Measurements from ENCODE around the gene CYP3A4.
"Not testable (repeated sequence)": the region's sequence is repeated elsewhere in the genome, so short reads cannot be mapped to it uniquely, and the experiment has no call there.

Gene CYP3A4

GRCh38 chr7:99784007-99784406, at the start of gene CYP3A4:
TSS of gene CYP3A4 (minus strand) at chr7:99784184. CDS start at chr7:99784081, 103 bp downstream.
- DNase-seq: no peak

DNA sequence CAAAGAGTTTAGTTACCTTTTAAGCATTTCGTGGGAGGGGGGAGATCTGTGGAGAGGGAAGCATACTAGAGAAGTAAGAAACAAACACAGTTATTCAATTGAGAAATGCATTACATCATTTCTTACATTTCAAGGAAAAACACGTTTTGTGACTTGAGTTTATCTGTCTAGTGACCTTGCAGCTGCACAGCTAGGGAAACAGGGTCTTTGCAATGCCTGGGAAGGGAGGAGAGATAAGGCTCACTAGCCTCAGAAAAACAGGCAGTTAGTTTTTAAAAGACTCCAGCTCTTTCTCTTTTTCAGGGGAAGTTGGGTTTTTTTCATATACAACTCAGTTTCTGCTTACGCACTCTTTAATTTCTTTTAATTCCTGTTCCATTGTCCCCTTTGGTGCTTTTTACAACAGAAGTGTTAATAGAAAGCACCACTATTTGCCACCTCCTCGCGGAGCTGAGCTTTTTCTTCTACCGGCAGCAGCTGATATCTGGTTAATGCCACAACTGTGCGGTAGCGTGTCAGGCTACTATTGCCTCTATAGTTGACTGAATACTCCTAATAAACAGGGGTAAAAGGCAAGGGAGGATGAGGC, 49.4 kb upstream of the CYP3A4 start:
- DNase-seq: no peak

DNA sequence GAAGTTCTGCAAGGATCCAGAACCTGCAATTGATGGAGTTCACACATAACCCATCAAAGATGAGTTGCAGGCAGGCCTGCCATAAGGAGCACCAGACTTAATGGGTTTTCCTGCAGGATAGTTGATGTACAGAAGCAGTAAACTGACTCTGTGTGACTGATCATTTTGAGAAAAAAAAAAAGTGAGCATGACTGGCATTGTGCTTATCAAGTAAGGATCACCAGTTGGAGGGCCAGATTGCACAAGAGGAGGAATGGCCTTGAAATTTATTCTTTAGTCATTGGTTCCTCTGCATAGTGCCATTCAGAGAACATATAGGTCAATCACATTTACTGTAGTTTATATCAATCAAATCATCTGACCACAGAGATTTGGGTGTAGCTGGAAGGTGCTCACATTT, 47.6 kb upstream of the CYP3A4 start:
- DNase-seq: no peak

GRCh38 chr7:99829524-99830160, 45.7 kb upstream of the CYP3A4 start:
- no peak for DNase-seq

DNA sequence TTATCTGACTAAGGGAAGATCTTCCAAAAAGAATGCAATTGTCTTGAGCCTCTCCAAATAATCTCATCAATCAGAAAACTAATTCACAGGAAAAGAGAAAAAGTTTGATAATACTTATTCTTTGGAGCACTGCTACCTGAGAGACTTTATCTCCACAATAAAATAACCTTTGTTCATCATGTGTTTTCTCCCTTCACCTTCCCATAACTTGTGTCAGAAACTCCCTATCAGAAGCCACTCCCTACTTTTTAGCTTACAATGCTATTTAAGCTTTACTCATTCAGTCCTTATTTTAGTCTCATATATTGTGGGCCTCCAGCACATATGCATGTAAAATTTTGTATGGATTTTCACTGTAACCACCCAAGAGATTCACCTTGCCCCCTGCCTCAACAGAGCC, 44.8 kb upstream of the CYP3A4 start:
- DNase-seq: no peak

DNA sequence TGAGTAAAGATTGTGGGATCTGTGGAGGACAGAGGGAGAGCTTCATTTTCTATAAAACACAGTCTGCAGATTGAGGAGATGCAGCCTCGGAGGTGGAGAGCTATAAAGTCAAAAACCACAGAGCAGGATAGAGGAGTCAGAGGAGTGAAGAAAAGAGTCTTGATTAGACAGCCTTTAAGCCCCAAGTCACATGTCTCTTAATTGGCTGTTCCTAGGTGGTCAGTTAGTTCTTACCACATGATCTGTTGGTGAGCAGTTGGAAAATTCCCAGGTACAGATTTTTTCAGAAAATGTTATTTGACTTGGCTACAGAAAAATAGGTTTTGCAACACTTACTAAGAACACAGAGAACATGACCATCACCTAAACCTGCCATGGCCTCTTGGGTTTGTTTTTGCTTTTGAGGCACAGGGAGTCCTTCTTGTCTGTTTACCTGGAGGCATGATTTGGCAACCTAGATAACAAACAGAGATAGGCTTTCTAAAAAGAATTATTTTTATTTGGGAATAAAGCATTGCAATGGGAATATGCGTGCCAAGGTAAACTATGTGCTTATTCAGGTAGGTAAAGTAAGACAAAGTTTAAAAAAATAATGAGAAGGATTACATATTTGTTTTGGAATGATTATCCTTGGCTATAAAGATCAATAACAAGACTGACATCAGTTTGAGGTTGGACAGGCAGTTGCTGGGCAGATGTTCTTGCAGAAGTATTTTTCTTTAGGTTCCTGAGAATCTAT, 43.2 kb upstream of the CYP3A4 start:
- DNase-seq: no peak

DNA sequence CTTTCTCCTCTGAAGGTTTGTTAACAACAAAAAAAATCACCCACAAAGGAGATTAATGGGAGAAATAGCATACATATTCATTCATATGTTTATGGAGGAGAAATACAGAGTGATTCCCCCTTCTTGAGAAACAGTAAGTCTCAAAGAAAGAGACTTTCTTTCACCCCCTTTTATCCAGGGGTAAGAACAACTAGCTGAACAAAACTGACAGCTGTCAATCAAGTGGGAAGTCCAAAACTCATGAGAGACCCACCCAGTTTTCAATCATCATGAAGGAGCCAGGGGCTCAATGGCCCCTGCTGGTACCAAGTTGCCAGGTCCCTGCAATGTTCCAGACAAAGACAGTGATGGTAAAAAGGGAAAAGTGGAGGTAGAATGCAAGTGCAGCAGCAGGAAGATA, 41.9 kb upstream of the CYP3A4 start:
- DNase-seq: no peak

GRCh38 chr7:99825452-99825851, 41.5 kb upstream of the CYP3A4 start:
- no peak for DNase-seq

DNA sequence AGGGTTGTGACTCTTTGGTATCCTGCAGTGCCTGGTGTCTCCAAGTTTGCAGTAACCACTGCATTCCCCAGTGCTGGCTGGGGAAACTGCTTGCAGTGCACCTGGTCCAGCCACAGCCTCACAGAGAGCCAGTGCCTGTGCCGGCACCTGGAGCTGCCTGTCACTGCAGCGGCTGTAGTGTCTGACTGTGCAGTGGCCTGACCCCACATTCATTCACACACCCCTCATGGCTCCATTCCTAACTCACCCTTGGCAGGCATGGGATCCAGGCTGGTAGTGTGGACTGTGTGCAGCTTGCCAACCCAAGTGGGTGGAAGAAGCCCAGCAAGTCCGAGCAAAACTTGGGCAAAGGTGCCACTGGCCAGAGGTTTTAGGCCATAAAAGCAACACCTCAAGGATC, 40.1 kb upstream of the CYP3A4 start:
- no peak for DNase-seq

DNA sequence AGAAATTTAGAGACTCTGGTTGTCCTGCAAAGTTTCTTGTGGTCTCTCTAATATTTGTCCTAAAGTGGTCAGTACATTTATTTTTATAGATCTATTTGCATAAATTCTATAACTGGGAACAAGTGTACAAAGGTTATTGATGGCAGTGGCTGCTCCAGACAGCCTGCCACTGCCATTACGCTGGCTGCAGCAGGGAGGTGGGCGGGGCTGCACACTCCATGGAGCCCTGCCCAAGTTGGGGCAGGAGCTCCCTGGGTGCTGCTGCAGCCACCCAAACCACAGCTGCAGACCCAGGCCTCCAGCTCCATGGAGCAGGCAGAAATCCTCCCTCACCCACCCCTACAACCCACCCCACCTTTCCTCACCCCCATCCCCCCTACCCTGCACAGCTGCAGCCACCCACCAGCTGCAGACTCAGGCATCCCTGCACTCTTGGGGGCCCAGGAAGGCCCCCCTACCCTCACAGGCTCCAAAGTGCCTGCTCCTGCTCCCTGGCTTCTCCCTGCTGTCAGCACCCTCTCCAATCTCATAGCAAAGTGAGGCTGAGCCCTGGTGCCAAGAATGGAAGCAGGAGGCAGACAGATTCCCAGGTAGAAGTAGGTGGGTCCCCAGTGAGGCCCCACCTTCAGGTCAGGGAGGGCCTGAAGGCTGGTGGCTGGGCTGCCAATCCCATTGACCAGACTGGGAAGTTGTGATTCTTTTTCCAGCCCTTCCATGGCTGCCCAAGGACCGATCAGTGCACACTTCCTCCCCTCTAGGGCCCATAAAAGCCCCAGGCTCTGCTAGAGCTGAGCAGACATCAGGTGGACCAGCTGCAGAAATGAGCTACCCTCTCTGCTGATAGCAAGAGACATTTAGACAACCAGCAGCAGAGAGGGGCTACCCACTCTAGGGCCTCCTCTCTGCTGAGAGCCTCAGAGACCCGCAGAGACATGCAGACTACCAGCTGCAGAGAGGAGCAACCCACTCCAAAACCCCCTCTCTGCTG, 39.0 kb upstream of the CYP3A4 start:
- no peak for DNase-seq

DNA sequence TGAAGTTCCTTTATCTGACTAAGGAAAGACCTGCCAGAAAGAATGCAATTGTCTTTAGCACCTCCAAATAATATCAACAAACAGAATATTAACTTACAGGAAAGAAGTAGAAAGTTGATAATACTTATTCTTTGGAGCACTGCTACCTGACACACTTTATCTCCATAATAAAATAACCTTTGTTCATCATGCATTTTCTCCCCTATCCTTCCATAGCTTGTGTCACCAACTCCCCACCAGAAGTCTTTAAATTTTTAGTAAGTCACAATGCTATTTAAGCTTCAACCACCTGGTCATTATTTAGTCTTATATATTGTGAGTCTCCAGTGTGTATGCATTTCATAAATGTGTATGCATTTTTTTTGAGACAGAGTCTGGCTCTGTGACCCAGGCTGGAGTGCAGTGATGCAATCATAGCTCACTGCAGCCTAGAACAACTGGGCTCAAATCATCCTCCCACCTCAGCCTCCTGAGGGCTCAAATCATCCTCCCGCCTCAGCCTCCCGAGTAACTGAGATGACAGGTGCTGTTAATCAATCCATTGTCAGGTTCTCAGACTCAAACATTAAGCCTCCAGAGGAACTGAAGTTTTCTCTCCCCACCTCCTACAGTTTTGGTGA, 36.5 kb upstream of the CYP3A4 start:
- no peak for DNase-seq

- DNase-seq: no peak
These were observed 24.8 kb upstream of the CYP3A4 start for GRCh38 chr7:99808766-99809165.

DNA sequence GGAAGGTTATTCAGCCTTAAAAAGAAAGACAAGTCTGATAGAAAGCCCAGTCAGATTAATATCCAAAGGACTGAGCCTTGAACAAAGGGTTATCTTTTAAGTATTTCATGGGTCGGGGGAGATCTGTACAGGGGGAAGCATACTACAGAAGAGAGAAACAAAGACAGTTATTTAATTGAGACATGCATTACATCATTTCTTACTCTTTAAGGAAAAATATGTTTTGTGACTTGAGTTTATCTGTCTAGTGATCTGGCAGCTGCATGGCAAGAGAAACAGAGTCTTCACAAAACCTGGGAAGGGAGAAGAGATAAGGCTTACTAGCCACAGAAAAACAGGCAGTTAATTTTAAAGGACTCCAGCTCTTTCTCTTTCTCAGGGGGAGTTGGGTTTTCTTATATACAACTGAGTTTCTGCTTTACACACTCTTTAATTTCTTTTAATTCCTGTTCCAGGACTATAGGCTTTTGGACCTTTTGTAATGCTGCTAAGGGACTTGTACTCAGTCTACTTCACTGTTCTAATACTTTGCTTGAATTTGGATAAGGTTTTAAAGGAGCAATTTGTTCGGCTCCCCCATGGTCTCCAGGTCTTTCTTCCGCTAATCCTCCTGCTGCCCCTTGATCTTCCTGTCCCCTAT, 23.0 kb upstream of the CYP3A4 start:
- DNase-seq: no peak

DNA sequence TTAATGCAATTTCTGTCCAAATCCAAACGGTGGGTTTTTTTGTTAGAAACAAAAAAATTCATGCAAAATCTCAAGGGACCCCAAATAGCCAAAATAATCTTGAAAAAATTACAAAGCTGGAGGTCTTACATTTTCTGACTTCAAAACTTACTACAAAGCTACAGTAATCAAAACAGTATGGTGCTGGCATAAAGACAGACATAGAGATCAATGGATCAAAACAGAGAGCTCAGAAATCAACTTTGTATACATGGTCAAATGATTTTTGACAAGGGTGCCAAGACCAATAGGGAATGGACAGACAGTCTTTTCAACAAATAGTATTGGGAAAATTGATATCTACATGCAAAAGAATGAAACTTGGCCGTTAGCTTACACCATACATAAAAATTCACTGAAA, 21.7 kb upstream of the CYP3A4 start:
- no peak for DNase-seq

- DNase-seq: not testable (repeated sequence)
These were observed 19.1 kb upstream of the CYP3A4 start for GRCh38 chr7:99803118-99803517.

DNA sequence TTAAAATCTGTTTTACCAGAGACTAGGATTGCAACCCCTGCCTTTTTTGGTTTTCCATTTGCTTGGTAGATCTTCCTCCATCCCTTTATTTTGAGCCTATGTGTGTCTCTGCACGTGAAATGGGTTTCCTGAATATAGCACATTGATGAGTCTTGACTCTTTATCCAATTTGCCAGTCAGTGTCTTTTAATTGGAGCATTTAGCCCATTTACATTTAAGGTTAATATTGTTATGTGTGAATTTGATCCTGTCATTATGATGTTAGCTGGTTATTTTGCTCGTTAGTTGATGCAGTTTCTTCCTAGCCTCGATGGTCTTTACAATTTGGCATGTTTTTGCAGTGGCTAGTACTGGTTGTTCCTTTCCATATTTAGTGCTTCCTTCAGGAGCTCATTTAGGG, 17.4 kb upstream of the CYP3A4 start:
- DNase-seq: not testable (repeated sequence)

DNA sequence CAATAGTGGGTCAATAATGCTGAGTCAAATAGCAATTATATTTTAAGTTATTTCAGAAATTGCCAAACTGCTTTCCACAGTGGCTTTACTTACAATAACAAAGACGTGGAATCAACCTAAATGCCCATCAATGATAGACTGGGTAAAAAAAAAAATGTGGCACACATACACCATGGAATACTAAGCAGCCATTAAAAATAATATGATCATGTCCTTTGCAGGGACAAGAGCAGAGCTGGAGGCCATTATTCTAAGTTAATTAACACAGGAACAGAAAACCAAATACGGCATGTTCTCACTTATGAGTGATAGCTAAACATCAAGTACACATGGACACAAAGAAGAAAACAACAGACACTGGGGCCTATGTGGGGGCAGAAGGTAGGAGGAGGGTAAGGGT, 15.0 kb upstream of the CYP3A4 start:
- no peak for DNase-seq

GRCh38 chr7:99795864-99796263, 11.9 kb upstream of the CYP3A4 start:
- not testable (repeated sequence) for DNase-seq

DNA sequence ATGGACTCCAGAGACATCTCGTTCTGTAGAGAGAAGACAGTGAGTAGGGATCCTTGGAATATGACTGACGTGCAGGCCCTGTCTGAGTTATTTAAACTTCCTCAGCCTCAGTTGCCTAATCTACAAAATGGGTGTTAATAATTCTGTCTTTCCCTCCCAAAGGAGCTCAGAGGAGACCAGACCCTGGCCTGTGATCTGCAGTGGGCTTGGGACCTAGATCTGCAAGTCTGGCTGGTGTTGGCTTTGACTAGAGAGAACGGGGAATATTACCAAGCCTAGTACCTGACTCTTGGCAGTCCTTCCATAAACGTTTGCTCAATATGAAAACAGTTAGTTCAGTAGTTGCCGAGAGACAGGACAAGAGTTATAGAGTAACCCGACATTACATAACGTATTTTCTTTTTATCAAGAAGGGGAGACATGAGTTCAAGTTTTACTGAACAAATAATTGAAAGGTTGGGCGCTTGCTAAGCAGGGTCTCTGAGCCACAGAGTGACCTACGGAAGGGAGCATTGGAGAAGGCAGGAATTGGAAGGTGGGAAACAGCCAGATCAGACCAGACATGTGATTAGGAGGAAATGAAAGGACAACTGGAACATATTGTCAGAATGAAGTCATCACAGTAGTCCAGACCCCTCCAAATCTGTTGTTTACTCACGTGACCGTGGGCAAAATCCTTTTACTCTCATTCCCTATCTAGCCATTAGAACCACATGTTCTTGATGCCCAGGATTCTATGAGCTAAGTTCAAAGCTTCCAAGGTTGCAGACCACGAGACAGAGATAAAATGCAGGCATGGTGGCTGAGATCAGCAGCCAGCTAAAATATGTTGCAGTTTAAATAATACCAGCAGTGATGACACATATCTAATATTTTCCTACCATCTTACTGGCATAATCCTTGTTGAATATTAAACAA, 10.9 kb upstream of the CYP3A4 start:
- no peak for DNase-seq

DNA sequence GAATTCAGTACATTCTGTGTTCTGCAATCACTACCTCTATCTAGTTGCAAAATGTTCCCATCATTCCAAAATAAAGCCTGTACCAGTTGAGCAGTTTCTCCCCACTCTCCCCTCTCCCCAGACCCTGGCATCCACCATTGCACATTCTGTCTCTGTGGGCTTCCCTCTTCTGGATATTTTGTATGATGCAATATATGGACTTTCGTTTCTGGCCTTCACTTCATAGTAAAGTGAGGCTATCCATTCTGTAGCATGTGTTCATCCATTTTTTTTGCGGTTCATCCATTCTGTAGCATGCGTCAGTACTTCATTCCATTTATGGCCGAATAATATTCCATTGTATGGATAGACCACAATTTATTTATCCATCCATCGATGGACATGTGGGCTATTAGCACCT, 9.5 kb upstream of the CYP3A4 start:
- no peak for DNase-seq

DNA sequence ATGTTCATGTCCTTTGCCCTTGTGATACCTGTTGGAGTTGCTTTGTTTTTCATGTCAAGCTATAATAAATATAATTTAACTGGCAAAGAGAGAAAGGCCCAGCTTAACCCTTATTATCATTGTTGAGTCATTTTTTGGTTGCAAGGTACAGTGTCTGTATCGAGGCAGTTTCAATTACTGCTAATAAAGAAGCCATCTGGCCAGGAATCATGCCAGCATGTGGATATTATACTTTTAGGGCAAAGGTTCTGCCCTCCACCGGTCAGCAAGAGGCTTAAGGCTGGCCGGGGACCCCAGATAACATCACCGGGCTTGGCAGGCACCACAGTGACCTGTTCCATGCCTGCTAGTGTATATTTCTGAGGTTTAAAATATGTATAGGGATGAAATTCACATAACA, 9.0 kb upstream of the CYP3A4 start:
- no peak for DNase-seq
